OCI-LY1 (cell line): Measurements from ENCODE around the gene SLC5A4.

Experiments used
- CTCF ChIP-seq: fragments of 200-600 bp; sonication (generic), shearing (Covaris generic); IDR thresholded peaks from 2 replicates; pipeline ENCODE4 v1.5.1; 2017; ENCODE audit warnings: mild to moderate bottlenecking, antibody characterized with exemption, low read length, moderate library complexity, mixed read lengths
- EZH2 ChIP-seq: fragments of 200-600 bp; sonication (generic), shearing (Covaris generic); IDR thresholded peaks from 2 replicates; pipeline ENCODE4 v1.8.0; 2017; ENCODE audit warnings: borderline replicate concordance, mixed run types, mild to moderate bottlenecking, antibody characterized with exemption, low read length, moderate library complexity, mixed read lengths

- TF ChIP-seq CTCF = no peak
- TF ChIP-seq EZH2 = no peak
Measured at GRCh38 chr22:32207971-32208480, 47.1 kb downstream of the SLC5A4 start.
